Activated CD8-positive, alpha-beta memory T cell treated with anti-CD3 and anti-CD28 coated beads for 1 hour (primary cell): ENCODE measurements around the gene ERVV-1.
"Not testable (repeated sequence)": the region's sequence is repeated elsewhere in the genome, so short reads cannot be mapped to it uniquely, and the experiment has no call there.

ENCODE experiments used
- DNase-seq, 2 donors: peaks; one replicate each; pipeline ENCODE4 v3.0.0-alpha.2; 2020; ENCODE audit warnings: low read depth in 1 of 2; ENCODE audit errors: extremely low read depth in 1 of 2

ERVV-1 gene

GRCh38 chr19:53015730-53016129, 2.0 kb downstream of the ERVV-1 start:
- DNase-seq = no peak

- DNase-seq = no peak
Measured at GRCh38 chr19:53019684-53020083, 6.0 kb downstream of the ERVV-1 start.

DNA sequence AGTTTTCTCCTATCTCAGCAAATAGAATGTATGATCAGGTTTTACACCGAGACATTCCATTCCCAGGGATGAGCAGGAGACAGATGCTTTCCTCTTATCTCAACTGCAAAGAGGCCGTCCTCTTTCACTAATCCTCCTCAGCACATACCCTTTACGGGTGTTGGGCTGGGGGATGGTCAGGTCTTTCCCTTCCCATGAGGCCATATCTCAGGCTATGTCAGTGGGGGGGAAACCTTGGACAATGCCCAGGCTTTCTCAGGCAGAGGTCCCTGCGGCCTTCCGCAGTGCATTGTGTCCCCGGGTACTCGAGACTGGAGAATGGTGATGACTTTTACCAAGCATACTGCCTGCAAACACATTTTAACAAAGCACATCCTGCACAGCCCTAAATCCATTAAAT, 14.6 kb downstream of the ERVV-1 start:
- DNase-seq = not testable (repeated sequence)

GRCh38 chr19:53034054-53034453, 20.3 kb downstream of the ERVV-1 start:
- DNase-seq = no peak

GRCh38 chr19:53034948-53035675, 21.4 kb downstream of the ERVV-1 start:
- no peak for DNase-seq

- no peak for DNase-seq
Measured at GRCh38 chr19:53037101-53038097, 23.7 kb downstream of the ERVV-1 start.

GRCh38 chr19:53041366-53041765, 27.6 kb downstream of the ERVV-1 start:
- DNase-seq = no peak

DNA sequence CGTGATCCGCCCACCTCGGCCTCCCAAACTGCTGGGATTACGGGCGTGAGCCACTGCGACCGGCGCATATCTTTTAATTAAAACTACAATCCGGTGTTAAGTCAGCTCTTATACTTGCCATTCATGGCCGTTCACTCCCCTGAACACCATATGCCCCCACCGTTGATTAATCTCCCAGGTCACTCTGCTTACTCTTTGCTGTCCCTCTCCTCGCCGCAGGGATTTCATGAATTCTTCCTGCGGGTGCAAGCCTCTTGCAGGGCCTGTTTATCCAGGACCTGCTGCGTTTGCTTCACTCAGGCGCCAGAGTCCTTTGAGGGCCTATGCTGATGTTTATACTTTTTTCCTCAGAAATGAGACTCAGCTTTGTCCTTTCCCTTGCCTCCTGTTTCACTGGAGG, 31.8 kb downstream of the ERVV-1 start:
- DNase-seq = no peak

DNA sequence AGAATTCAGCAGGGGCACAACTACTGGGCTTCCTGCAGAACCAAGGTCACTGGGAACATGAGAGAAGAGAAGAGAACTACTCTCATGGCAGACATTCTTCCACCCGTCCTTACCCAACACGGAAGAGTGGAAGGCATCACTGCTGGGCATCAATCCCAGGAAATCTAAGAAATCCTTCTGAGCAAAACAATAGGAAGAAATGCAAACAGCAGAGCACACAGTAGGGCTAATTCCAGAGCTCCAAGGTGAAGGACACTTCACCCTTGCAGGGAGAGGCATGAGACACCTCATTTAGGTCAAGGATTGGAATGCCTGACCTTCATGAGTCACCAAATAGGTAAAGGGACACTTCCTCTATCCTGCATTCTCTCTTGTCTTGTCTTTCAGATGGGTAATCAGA, 33.7 kb downstream of the ERVV-1 start:
- DNase-seq = no peak

DNA sequence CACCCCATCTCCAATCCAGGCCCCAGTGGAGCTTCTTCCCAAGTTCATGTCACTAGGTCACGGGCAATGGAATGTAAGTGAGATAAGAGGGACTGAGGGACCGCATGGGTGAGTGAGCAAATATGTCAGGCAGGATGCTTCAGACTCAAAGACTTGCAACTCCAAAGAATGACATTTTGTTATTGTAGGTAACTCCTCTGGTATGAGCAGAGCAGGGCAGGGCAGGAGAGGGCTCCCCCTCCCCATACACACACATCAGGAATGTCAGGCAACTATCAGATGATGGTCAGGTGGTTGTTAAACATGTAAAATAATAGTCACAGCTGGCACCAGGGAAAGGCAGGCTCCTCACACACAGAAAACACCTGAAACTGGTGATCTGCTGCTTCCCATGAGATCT, 41.4 kb downstream of the ERVV-1 start:
- no peak for DNase-seq

GRCh38 chr19:53057904-53058580, 44.3 kb downstream of the ERVV-1 start:
- no peak for DNase-seq
